Thyroid gland (tissue), 4 donors: Measurements from ENCODE around the gene GMFB. TPM values are rescaled to one million over a fixed set of nuclear protein-coding genes. Genes with fewer than 3 reads are reported as not detected.
"Not testable (repeated sequence)": the region's sequence is repeated elsewhere in the genome, so short reads cannot be mapped to it uniquely, and the experiment has no call there.

Experiments used
- DNase-seq, 2 donors: peaks; one replicate each; pipeline ENCODE4 v3.0.0-alpha.2; 2019
- H3K27ac ChIP-seq, 3 donors: fragments of 200-600 bp; sonication (generic); 1 replicate in 2 of 3; 2 replicates in 1 of 3; pipeline ENCODE4 v1.5.1; 2016 to 2019; ENCODE audit warnings: mild to moderate bottlenecking in 1 of 3, moderate library complexity in 1 of 3
- H3K27me3 ChIP-seq: fragments of 200-600 bp; sonication (generic); one replicate; pipeline ENCODE4 v1.5.1; 2019
- H3K36me3 ChIP-seq, 2 donors: fragments of 200-600 bp; sonication (generic); one replicate each; pipeline ENCODE4 v1.5.1; 2016 to 2019
- H3K4me1 ChIP-seq, 2 donors: fragments of 200-600 bp; sonication (generic); one replicate each; pipeline ENCODE4 v1.5.1; 2017 to 2019
- H3K4me3 ChIP-seq, 3 donors: fragments of 200-600 bp; sonication (generic); replicated peaks in 1 of 3; 1 replicate in 2 of 3; 2 replicates in 1 of 3; pipeline ENCODE4 v1.5.1; 2016; ENCODE audit warnings: mild to moderate bottlenecking in 1 of 3
- H3K9me3 ChIP-seq: fragments of 200-600 bp; sonication (generic); one replicate; pipeline ENCODE4 v1.5.1; 2017
- POLR2A ChIP-seq, 2 donors: fragments of 450-650 bp; IDR thresholded peaks; one replicate each; pipeline ENCODE4 v1.6.1; 2017; ENCODE audit warnings: antibody characterized with exemption in 2 of 2, mild to moderate bottlenecking in 2 of 2, moderate library complexity in 1 of 2
- WGBS, 2 donors: methylation state at CpG; one replicate each; pipeline ENCODE4 v1.1.5; 2017; 5-methylcytosine and 5-hydroxymethylcytosine counted together
- intact Hi-C: fragments of 100-400 bp; cut with DNase I; formaldehyde crosslinking; loops from one replicate; pipeline ENCODE4 v1.15.1; 2023
- total RNA-seq, 4 donors: library from RNA; depleted of rRNA; stranded (reverse); fragments of >200 nt; gene quantifications; one replicate each; pipeline ENCODE4 v1.2.3, GENCODE V29; 2016
- TF ChIP-seq, protein P1 (sequence below), 6 experiments: fragments of 200-600 bp in 3 of 6; fragments of 450-650 bp in 3 of 6; sonication (generic) in 3 of 6; IDR thresholded peaks; one replicate each; pipeline ENCODE4 v1.5.1; 2016 to 2019; ENCODE audit warnings: antibody characterized with exemption in 6 of 6, mild to moderate bottlenecking in 2 of 6, inconsistent platforms in 1 of 6, moderate library complexity in 1 of 6

Gene GMFB
- total RNA-seq, 4 donors from 2014 or later, result 43.9 to 73.1 (median 57.4) TPM

DNA sequence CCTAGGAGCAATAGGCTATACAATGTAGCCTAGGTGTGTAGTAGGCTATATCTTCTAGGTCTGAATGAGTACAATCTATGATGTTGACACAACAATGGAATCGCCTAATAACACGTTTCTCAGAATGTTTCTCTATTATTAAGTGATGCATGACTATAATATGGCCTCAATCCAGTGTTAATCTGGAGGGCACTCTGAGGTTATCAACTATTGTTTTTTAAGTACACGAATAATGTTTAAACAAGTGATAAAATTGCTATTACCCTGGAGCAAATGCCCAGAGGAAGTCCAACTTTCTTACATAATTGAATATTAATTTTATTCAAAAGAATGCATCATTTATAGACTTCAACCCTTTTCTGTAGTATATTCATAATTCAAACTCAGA is 31.2 kb downstream of the GMFB start:
- Histone ChIP-seq H3K27ac (no peak overlapping the region), H3K27me3 (no peaks in the 10 kb centered on the region), H3K9me3 (no peaks in the 10 kb centered on the region), H3K36me3 (no peaks in the 10 kb centered on the region), H3K4me1 (no peaks in the 10 kb centered on the region), H3K4me3 (no peak overlapping the region)
- TF ChIP-seq POLR2A (IDR thresholded peaks at IDR 0.05), result no peak
- TF ChIP-seq, protein P1, sequence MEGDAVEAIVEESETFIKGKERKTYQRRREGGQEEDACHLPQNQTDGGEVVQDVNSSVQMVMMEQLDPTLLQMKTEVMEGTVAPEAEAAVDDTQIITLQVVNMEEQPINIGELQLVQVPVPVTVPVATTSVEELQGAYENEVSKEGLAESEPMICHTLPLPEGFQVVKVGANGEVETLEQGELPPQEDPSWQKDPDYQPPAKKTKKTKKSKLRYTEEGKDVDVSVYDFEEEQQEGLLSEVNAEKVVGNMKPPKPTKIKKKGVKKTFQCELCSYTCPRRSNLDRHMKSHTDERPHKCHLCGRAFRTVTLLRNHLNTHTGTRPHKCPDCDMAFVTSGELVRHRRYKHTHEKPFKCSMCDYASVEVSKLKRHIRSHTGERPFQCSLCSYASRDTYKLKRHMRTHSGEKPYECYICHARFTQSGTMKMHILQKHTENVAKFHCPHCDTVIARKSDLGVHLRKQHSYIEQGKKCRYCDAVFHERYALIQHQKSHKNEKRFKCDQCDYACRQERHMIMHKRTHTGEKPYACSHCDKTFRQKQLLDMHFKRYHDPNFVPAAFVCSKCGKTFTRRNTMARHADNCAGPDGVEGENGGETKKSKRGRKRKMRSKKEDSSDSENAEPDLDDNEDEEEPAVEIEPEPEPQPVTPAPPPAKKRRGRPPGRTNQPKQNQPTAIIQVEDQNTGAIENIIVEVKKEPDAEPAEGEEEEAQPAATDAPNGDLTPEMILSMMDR (IDR thresholded peaks at IDR 0.05), result no peak
- WGBS, 2 donors, result 26 to 45% methylated on average over 3 of the region's 3 CpGs
- no peak for DNase-seq
- intact Hi-C loops, result no loop called here

DNA sequence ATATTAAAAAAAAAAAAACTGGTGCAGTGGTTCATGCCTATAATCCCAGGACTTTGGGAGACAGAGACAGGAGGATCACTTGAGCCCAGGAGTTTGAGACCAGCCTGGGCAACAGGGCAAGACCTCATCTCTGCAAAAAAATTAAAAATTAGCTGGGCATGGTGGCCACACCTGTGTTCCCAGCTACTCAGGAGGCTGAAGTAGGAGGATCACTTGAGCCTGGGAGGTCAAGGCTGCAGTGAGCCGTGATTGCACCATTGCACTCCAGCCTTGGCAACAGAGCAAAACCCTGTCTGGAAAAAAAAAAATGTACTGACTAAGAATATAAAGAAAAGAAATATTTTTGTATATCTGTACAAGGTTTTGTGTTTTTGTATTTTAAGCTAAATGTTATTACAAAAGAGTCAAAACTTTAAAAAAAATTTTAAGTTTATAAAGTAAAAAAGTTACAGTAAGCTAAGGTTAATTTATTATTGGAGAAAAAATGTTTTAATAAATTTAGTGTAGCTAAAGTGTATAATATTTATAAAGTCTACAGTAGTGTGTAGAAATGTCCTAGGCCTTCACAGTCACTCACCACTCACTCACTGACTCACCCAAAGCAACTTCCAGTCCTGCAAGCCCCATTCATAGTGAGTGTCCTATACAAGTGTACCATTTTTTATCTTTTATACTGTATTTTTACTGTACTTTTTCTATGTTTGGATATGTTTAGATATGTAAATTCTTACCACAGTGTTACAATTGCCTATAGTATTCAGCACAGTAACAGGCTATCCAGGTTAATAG is 31.8 kb downstream of the GMFB start:
- H3K27me3 ChIP-seq, intact Hi-C loops, DNase-seq, H3K9me3 ChIP-seq, H3K27ac ChIP-seq, H3K4me3 ChIP-seq, H3K4me1 ChIP-seq, H3K36me3 ChIP-seq: not testable (repeated sequence)
- WGBS, 2 donors, result 89 to 94% methylated on average over 1 of the region's 1 CpG

DNA sequence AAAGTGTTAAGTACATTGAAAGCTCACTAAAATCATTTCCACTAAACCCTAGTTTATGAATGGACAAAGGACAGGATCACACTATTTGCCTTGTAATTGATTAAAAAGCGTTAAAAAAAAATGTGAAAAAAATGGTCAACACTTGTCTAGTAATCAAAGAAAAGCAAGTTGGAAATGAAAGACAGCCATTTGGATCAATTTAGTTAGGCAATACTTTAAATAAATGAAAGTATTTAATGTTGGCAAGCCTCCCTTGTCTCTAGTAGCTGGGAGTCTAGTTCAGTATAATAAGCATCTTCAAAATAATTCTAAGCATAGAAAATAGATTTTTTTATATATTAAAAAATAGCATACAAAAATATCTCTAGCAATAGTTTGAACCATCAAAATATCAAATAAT is 33.4 kb downstream of the GMFB start:
- Histone ChIP-seq H3K27ac (no peak overlapping the region), H3K4me1 (no peaks in the 10 kb centered on the region), H3K4me3 (no peak overlapping the region), H3K36me3 (no peaks in the 10 kb centered on the region), H3K9me3 (no peaks in the 10 kb centered on the region), H3K27me3 (no peaks in the 10 kb centered on the region)
- intact Hi-C loops, result no loop called here
- no peak for TF ChIP-seq POLR2A (IDR thresholded peaks at IDR 0.05)
- TF ChIP-seq, protein P1 (IDR thresholded peaks at IDR 0.05), result no peak
- DNase-seq, result no peak
- 85 to 89% methylated on average over 1 of the region's 1 CpG for WGBS, 2 donors

DNA sequence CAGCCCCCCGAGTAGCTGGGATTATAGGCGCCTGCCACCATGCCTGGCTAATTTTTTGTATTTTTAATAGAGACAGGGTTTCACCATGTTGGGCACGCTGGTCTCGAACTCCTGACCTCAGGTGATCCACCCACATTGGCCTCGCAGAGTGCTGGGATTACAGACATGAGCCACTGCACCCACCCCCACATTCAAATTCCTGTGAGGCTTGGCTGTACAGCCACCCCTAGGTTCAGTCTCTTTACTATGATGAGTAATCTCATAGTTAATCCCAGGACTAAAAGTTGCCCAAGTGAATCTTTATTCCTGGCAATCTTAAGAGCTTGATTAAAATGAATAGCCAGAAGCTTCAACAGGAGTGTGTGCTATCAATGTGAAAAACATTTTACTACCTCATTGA is 34.8 kb downstream of the GMFB start:
- H3K27me3 ChIP-seq, H3K9me3 ChIP-seq, H3K4me1 ChIP-seq, intact Hi-C loops, DNase-seq, H3K4me3 ChIP-seq, H3K27ac ChIP-seq, H3K36me3 ChIP-seq: not testable (repeated sequence)
- WGBS, 2 donors, result 93 to 97% methylated on average over 5 of the region's 5 CpGs

DNA sequence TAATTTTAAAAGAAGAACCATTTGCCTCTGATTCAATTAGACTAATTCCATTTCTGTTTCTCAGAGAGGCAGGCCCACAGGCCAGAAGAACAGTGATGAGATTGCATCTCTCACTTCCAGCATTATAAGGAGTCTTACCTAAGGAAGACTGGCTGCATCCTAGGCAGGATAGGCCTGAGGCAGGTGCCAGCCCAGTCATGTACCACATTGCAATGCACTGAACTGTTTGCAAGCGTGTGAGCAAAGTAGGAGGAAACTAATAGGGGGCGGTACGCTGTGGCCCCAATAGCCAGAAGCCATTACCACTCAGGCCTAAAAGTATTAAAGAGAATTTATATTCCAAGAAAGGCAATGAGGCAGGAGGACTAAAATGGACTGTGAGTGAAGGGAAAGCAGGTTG is 35.5 kb downstream of the GMFB start:
- 81 to 95% methylated on average over 3 of the region's 3 CpGs for WGBS, 2 donors
- no peak for TF ChIP-seq POLR2A (IDR thresholded peaks at IDR 0.05)
- TF ChIP-seq, protein P1 (IDR thresholded peaks at IDR 0.05), result no peak

DNA sequence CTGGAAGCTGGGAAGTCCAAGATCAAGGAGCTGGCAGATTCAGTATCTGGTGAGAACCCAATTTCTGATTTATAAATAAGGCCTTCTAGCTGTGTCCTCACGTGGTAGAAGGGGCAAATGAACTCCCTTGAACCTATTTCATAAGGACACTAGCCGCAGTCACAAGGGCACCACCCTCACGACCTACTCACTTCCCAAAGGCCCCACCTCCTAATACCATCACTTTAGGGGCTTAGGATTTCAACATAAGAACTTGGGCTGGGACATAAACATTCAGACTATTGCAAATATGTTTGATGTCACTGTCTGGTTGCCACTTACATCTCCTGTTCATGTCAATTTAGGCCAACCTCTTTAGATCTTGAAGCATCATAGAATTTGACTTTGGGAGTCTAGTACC is 36.8 kb downstream of the GMFB start:
- H3K36me3 ChIP-seq, result no peaks in the 10 kb centered on the region
- H3K9me3 ChIP-seq, result no peaks in the 10 kb centered on the region
- no peak for DNase-seq
- TF ChIP-seq POLR2A (IDR thresholded peaks at IDR 0.05), result no peak
- TF ChIP-seq, protein P1 (IDR thresholded peaks at IDR 0.05), result no peak
- intact Hi-C loops, result no loop called here
- no peak overlapping the region for H3K4me3 ChIP-seq
- H3K27me3 ChIP-seq, result no peaks in the 10 kb centered on the region
- H3K4me1 ChIP-seq, result peaks cover 0 to 10% of the 10 kb centered on the region in 2 donors
- H3K27ac ChIP-seq, result no peak overlapping the region
- WGBS, 2 donors, result 79 to 88% methylated on average over 3 of the region's 3 CpGs

More for the DNA sequence above, 35.5 kb downstream of the GMFB start:
- no peaks in the 10 kb centered on the region for H3K36me3 ChIP-seq
- H3K9me3 ChIP-seq, result no peaks in the 10 kb centered on the region
- intact Hi-C loops, result no loop called here
- peaks cover 0 to 10% of the 10 kb centered on the region in 2 donors for H3K4me1 ChIP-seq
- no peak for DNase-seq
- H3K27me3 ChIP-seq, result no peaks in the 10 kb centered on the region
- H3K27ac ChIP-seq, result no peak overlapping the region
- no peak overlapping the region for H3K4me3 ChIP-seq
